Nephron progenitor cell (in vitro differentiated cells): ENCODE data around the gene NUDT21.

Source experiments
- DNase-seq: peaks from one replicate; pipeline ENCODE4 v3.0.0; 2021
- H3K27ac Mint-ChIP-seq: 2 replicates; pipeline ENCODE4 v1.8.0; 2021; ENCODE audit warnings: mild to moderate bottlenecking, moderate library complexity, mixed read lengths
- H3K27me3 Mint-ChIP-seq: 2 replicates; pipeline ENCODE4 v1.8.0; 2021; ENCODE audit warnings: mild to moderate bottlenecking, low read depth, mixed read lengths; ENCODE audit not compliant: poor library complexity
- H3K36me3 Mint-ChIP-seq: 2 replicates; pipeline ENCODE4 v1.8.0; 2021; ENCODE audit warnings: low read depth, mixed read lengths
- H3K4me1 Mint-ChIP-seq: 2 replicates; pipeline ENCODE4 v1.8.0; 2021; ENCODE audit warnings: mixed read lengths
- H3K4me3 Mint-ChIP-seq: 2 replicates; pipeline ENCODE4 v1.8.0; 2021; ENCODE audit warnings: mild to moderate bottlenecking, moderate library complexity, mixed read lengths
- H3K9me3 Mint-ChIP-seq: 2 replicates; pipeline ENCODE4 v1.8.0; 2021; ENCODE audit warnings: mild to moderate bottlenecking, moderate library complexity, mixed read lengths
- TF ChIP-seq, protein P1 (sequence below): fragments of 200-600 bp; sonication (generic); IDR thresholded peaks from 2 replicates; pipeline ENCODE4 v1.5.0; 2021; ENCODE audit warnings: antibody characterized with exemption

The NUDT21 gene

DNA sequence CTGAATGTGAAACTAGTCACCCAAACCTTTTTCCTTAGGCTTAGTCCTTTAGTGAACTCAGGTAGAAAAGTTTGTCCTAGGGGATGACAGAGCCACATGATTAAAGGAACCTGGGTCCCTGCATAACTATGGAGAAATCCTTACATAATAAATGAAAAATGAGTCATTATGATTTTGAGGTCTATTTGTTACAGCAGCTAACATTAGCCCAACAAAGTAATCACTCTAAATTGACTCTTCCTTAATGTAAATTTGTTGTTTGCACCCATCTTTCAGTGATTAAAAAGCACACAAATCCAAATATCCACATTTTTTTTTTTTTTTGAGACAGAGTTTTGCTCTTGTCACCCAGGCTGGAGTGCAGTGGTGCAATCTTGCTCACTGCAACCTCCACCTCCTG is 32.3 kb upstream of the NUDT21 start:
- Mint-ChIP-seq H3K4me1 (peaks cover 58% of the 10 kb centered on the region), H3K27ac (no peak overlapping the region), H3K36me3 (peaks cover 31% of the 10 kb centered on the region), H3K9me3 (no peaks in the 10 kb centered on the region), H3K27me3 (no peaks in the 10 kb centered on the region), H3K4me3 (no peak overlapping the region)
- TF ChIP-seq, protein P1, sequence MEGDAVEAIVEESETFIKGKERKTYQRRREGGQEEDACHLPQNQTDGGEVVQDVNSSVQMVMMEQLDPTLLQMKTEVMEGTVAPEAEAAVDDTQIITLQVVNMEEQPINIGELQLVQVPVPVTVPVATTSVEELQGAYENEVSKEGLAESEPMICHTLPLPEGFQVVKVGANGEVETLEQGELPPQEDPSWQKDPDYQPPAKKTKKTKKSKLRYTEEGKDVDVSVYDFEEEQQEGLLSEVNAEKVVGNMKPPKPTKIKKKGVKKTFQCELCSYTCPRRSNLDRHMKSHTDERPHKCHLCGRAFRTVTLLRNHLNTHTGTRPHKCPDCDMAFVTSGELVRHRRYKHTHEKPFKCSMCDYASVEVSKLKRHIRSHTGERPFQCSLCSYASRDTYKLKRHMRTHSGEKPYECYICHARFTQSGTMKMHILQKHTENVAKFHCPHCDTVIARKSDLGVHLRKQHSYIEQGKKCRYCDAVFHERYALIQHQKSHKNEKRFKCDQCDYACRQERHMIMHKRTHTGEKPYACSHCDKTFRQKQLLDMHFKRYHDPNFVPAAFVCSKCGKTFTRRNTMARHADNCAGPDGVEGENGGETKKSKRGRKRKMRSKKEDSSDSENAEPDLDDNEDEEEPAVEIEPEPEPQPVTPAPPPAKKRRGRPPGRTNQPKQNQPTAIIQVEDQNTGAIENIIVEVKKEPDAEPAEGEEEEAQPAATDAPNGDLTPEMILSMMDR = no peak
- DNase-seq = no peak

DNA sequence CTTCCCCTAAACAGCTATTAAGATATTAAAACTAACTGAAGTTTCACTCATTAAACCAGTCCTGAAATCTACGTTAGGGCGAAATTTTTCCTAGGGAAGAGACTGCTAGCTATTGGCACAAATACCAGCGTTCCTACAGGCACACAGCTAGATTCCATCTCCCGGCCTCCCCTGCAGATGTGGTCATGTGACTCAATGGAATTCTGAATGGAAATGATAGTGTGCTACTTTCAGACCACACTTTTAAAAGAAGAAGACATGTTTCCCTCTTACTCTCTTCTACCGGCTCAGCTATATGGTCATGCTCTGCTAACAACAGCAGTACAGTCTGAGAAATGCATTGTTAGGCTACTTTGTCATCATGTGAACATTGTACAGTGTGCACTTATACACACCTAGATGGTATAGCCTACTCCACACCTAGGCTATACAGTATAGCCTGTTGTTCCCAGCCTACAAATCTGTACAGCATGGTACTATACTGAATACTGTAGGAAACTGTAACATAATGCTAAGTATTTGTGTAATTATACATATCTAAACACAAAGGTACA is 31.6 kb upstream of the NUDT21 start:
- H3K4me3 Mint-ChIP-seq = peak overlapping the region; percentile 12
- DNase-seq = no peak
- TF ChIP-seq, protein P1 = no peak
- H3K27me3 Mint-ChIP-seq = no peaks in the 10 kb centered on the region
- no peak overlapping the region for H3K27ac Mint-ChIP-seq
- H3K36me3 Mint-ChIP-seq = peaks cover 32% of the 10 kb centered on the region
- no peaks in the 10 kb centered on the region for H3K9me3 Mint-ChIP-seq
- peaks cover 53% of the 10 kb centered on the region for H3K4me1 Mint-ChIP-seq

DNA sequence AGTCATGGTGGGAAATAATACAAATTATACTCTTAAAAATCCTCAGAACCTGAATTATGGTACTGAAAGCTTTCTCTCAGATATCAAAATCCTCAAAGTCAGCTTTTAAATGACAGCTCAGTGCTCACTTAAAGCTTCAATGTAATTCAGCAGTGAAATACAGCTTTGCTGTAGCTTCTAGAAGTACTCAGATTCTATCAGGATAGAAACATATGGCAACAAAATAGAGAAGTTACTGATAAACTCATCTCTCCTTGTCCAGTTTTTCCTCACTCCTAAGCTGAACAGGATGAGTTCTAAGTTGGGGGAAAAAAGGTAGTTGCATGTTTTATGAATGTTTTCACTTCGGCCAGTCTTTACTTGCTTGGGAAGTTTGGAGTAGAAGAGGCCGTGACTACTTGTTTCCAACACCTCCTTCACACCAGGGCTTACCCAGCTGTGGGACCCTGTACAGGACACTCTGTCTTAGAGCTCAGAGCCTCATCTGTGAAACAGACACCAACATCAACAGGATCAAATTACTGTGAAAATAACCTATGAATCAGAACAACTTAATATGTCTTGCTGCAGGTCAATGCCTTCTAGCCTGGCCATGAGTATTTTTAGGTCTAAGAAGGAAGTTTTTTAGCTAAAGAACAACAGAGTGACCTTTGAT is 30.5 kb upstream of the NUDT21 start:
- Mint-ChIP-seq H3K27me3 (no peaks in the 10 kb centered on the region), H3K9me3 (no peaks in the 10 kb centered on the region), H3K27ac (peak overlapping the region; percentile 97), H3K4me3 (peak overlapping the region; percentile 46), H3K36me3 (peaks cover 39% of the 10 kb centered on the region), H3K4me1 (peaks cover 50% of the 10 kb centered on the region)
- DNase-seq = peak; percentile 23
- TF ChIP-seq, protein P1 = no peak

DNA sequence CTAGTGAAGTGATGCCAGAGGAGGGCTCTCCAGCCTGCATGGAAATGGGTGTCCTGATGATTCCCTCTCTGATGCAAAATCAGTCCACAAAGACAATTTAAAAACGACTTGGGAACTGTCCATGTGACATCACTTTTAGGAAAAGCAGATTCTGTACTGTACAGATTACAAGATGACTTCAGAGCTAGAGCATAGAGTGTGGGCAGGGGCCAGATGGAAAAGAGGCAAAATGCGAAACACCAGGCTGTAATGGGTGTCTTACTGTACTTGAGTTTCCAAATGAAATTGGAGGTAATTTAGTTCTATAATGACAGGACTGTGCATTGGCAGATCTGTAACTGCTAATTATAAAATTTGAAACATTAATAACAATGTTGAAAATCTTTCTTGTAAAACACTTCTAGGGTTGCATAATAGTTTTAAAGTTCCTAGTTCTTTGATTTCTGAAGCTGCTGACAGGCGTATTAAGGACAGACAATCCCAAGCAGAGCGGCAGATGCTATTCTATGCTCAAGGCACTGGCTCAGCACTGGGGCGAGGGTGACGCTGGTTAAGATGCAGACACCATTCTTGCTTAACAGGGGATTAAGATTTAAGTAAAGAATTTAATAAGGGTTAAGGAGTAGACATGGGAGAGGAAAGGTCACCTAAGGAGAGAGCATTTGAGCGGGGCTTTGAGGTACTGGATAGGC is 29.8 kb upstream of the NUDT21 start:
- H3K4me1 Mint-ChIP-seq = peaks cover 49% of the 10 kb centered on the region
- TF ChIP-seq, protein P1 = no peak
- peaks cover 39% of the 10 kb centered on the region for H3K36me3 Mint-ChIP-seq
- peak overlapping the region; percentile 97 for H3K27ac Mint-ChIP-seq
- H3K4me3 Mint-ChIP-seq = peak overlapping the region; percentile 57
- no peaks in the 10 kb centered on the region for H3K9me3 Mint-ChIP-seq
- no peak for DNase-seq
- H3K27me3 Mint-ChIP-seq = no peaks in the 10 kb centered on the region

DNA sequence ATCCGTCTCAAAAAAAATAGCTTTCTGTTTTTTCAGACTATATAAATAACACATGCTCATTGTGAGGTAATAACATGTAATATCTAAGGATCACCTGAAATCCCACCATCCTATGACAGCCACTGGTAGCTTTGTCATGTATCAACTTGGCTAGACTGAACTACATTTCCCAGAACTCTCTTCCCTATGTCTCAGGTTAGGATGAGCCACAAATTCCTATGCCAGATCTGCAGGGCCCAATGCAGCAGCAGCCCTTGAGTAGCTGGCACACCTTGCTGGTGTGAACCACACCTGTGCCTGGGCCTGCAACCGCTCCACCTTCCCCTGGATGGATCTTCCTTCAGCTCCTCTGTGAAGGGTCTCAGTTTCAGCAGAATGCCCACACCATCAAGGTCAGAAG is 28.3 kb upstream of the NUDT21 start:
- Mint-ChIP-seq H3K27me3 (no peaks in the 10 kb centered on the region), H3K4me1 (peaks cover 36% of the 10 kb centered on the region), H3K36me3 (peaks cover 43% of the 10 kb centered on the region)

More for the DNA sequence above, 28.3 kb upstream of the NUDT21 start:
- no peak for DNase-seq
- H3K9me3 Mint-ChIP-seq = no peaks in the 10 kb centered on the region
- peak overlapping the region; percentile 73 for H3K27ac Mint-ChIP-seq
- peak overlapping the region; percentile 17 for H3K4me3 Mint-ChIP-seq
- TF ChIP-seq, protein P1 = no peak
